Activated T-cell treated with anti-CD3 and anti-CD28 coated beads, Interleukin-2, amount 50 U/mL, for 4 hours (primary cell): ENCODE measurements around the gene PLEKHG1. TPM values are rescaled to one million over a fixed set of nuclear protein-coding genes. Genes with fewer than 3 reads are reported as not detected.

Experiments
- ATAC-seq, 2 donors: fragments of 200-7000 bp; cut with Tn5 transposase; one replicate each; pipeline ENCODE4 v1.10.0; 2021
- DNase-seq: peaks from one replicate; pipeline ENCODE4 v3.0.0-alpha.2; 2020
- H3K27me3 Mint-ChIP-seq: one replicate; pipeline ENCODE4 v1.8.0; 2021; ENCODE audit warnings: low read depth, mixed read lengths
- H3K36me3 Mint-ChIP-seq: one replicate; pipeline ENCODE4 v1.8.0; 2022; ENCODE audit warnings: mixed read lengths; ENCODE audit not compliant: insufficient read depth
- H3K4me1 Mint-ChIP-seq: one replicate; pipeline ENCODE4 v1.8.0; 2021; ENCODE audit warnings: low read depth, mixed read lengths
- H3K4me3 Mint-ChIP-seq: one replicate; pipeline ENCODE4 v1.8.0; 2021; ENCODE audit warnings: mild to moderate bottlenecking, moderate library complexity, mixed read lengths
- H3K9me3 Mint-ChIP-seq: one replicate; pipeline ENCODE4 v1.8.0; 2021; ENCODE audit warnings: mixed read lengths
- total RNA-seq, 3 donors: library from RNA; stranded (reverse); gene quantifications; one replicate each; pipeline ENCODE4 v1.2.1, GENCODE V29; 2021

Gene PLEKHG1
- total RNA-seq, 3 donors from 2014 or later: 1.5 to 8.0 (median 3.3) TPM

GRCh38 chr6:150576651-150577226 lies 22.9 kb upstream of the PLEKHG1 start:
- H3K4me3 Mint-ChIP-seq: no peak overlapping the region
- DNase-seq: no peak
- no peaks in the 10 kb centered on the region for H3K9me3 Mint-ChIP-seq
- no peaks in the 10 kb centered on the region for H3K4me1 Mint-ChIP-seq
- no peaks in the 10 kb centered on the region for H3K36me3 Mint-ChIP-seq
- ATAC-seq: no peak
- peaks cover 34% of the 10 kb centered on the region for H3K27me3 Mint-ChIP-seq

GRCh38 chr6:150579611-150580010 lies 20.1 kb upstream of the PLEKHG1 start:
- H3K4me1 Mint-ChIP-seq: no peaks in the 10 kb centered on the region
- no peak for DNase-seq
- no peaks in the 10 kb centered on the region for H3K36me3 Mint-ChIP-seq
- no peak for ATAC-seq
- no peak overlapping the region for H3K4me3 Mint-ChIP-seq
- H3K9me3 Mint-ChIP-seq: no peaks in the 10 kb centered on the region
- H3K27me3 Mint-ChIP-seq: peaks cover 14% of the 10 kb centered on the region

- Mint-ChIP-seq H3K27me3 (peaks cover 16% of the 10 kb centered on the region), H3K4me3 (no peak overlapping the region), H3K9me3 (no peaks in the 10 kb centered on the region), H3K4me1 (no peaks in the 10 kb centered on the region), H3K36me3 (no peaks in the 10 kb centered on the region)
- ATAC-seq: no peak
- no peak for DNase-seq
Measured at GRCh38 chr6:150580489-150580888, 19.2 kb upstream of the PLEKHG1 start.

GRCh38 chr6:150584065-150584464 lies 15.6 kb upstream of the PLEKHG1 start:
- ATAC-seq (no peak), DNase-seq (no peak)
- no peak overlapping the region for H3K4me3 Mint-ChIP-seq
- no peaks in the 10 kb centered on the region for H3K36me3 Mint-ChIP-seq
- H3K9me3 Mint-ChIP-seq: no peaks in the 10 kb centered on the region
- H3K27me3 Mint-ChIP-seq: peaks cover 6% of the 10 kb centered on the region
- H3K4me1 Mint-ChIP-seq: no peaks in the 10 kb centered on the region

- no peaks in the 10 kb centered on the region for H3K9me3 Mint-ChIP-seq
- no peak for ATAC-seq
- H3K4me3 Mint-ChIP-seq: no peak overlapping the region
- no peaks in the 10 kb centered on the region for H3K36me3 Mint-ChIP-seq
- no peak for DNase-seq
- H3K27me3 Mint-ChIP-seq: peaks cover 7% of the 10 kb centered on the region
- no peaks in the 10 kb centered on the region for H3K4me1 Mint-ChIP-seq
Measured at GRCh38 chr6:150584596-150584995, 15.1 kb upstream of the PLEKHG1 start.

GRCh38 chr6:150586850-150587359 lies 12.8 kb upstream of the PLEKHG1 start:
- no peaks in the 10 kb centered on the region for H3K36me3 Mint-ChIP-seq
- H3K9me3 Mint-ChIP-seq: no peaks in the 10 kb centered on the region
- H3K4me1 Mint-ChIP-seq: no peaks in the 10 kb centered on the region
- DNase-seq (no peak), ATAC-seq (no peak)
- no peak overlapping the region for H3K4me3 Mint-ChIP-seq
- peaks cover 16% of the 10 kb centered on the region for H3K27me3 Mint-ChIP-seq

- Mint-ChIP-seq H3K4me1 (no peaks in the 10 kb centered on the region), H3K36me3 (no peaks in the 10 kb centered on the region), H3K9me3 (no peaks in the 10 kb centered on the region), H3K27me3 (peaks cover 16% of the 10 kb centered on the region), H3K4me3 (no peak overlapping the region)
- ATAC-seq (no peak), DNase-seq (no peak)
Measured at GRCh38 chr6:150587637-150588036, 12.0 kb upstream of the PLEKHG1 start.

GRCh38 chr6:150588888-150589499 lies 10.7 kb upstream of the PLEKHG1 start:
- no peaks in the 10 kb centered on the region for H3K36me3 Mint-ChIP-seq
- H3K4me1 Mint-ChIP-seq: no peaks in the 10 kb centered on the region
- H3K9me3 Mint-ChIP-seq: no peaks in the 10 kb centered on the region
- H3K27me3 Mint-ChIP-seq: peaks cover 16% of the 10 kb centered on the region
- DNase-seq (no peak), ATAC-seq (no peak)
- H3K4me3 Mint-ChIP-seq: no peak overlapping the region

GRCh38 chr6:150589852-150590251 lies 9.8 kb upstream of the PLEKHG1 start:
- ATAC-seq: no peak
- DNase-seq: no peak
- Mint-ChIP-seq H3K9me3 (no peaks in the 10 kb centered on the region), H3K36me3 (no peaks in the 10 kb centered on the region), H3K4me1 (no peaks in the 10 kb centered on the region), H3K4me3 (no peak overlapping the region), H3K27me3 (peaks cover 12% of the 10 kb centered on the region)

- peaks cover 11% of the 10 kb centered on the region for H3K27me3 Mint-ChIP-seq
- H3K9me3 Mint-ChIP-seq: no peaks in the 10 kb centered on the region
- DNase-seq: no peak
- ATAC-seq: no peak
- no peaks in the 10 kb centered on the region for H3K4me1 Mint-ChIP-seq
- no peaks in the 10 kb centered on the region for H3K36me3 Mint-ChIP-seq
- no peak overlapping the region for H3K4me3 Mint-ChIP-seq
Measured at GRCh38 chr6:150590446-150590845, 9.2 kb upstream of the PLEKHG1 start.

- ATAC-seq (no peak), DNase-seq (no peak)
- H3K27me3 Mint-ChIP-seq: peaks cover 14% of the 10 kb centered on the region
- no peaks in the 10 kb centered on the region for H3K36me3 Mint-ChIP-seq
- H3K4me1 Mint-ChIP-seq: no peaks in the 10 kb centered on the region
- no peaks in the 10 kb centered on the region for H3K9me3 Mint-ChIP-seq
- H3K4me3 Mint-ChIP-seq: no peak overlapping the region
Measured at GRCh38 chr6:150592377-150592995, 7.2 kb upstream of the PLEKHG1 start.

- peaks cover 16% of the 10 kb centered on the region for H3K27me3 Mint-ChIP-seq
- H3K4me3 Mint-ChIP-seq: no peak overlapping the region
- no peaks in the 10 kb centered on the region for H3K9me3 Mint-ChIP-seq
- ATAC-seq (no peak), DNase-seq (no peak)
- H3K36me3 Mint-ChIP-seq: no peaks in the 10 kb centered on the region
- no peaks in the 10 kb centered on the region for H3K4me1 Mint-ChIP-seq
Measured at GRCh38 chr6:150593119-150593518, 6.6 kb upstream of the PLEKHG1 start.

GRCh38 chr6:150596439-150596838 lies 3.2 kb upstream of the PLEKHG1 start:
- no peak overlapping the region for H3K4me3 Mint-ChIP-seq
- ATAC-seq: no peak
- DNase-seq: no peak
- no peaks in the 10 kb centered on the region for H3K9me3 Mint-ChIP-seq
- peaks cover 20% of the 10 kb centered on the region for H3K4me1 Mint-ChIP-seq
- no peaks in the 10 kb centered on the region for H3K36me3 Mint-ChIP-seq
- peaks cover 27% of the 10 kb centered on the region for H3K27me3 Mint-ChIP-seq

- DNase-seq (no peak), ATAC-seq (no peak)
- Mint-ChIP-seq H3K36me3 (no peaks in the 10 kb centered on the region), H3K9me3 (no peaks in the 10 kb centered on the region), H3K4me1 (peaks cover 23% of the 10 kb centered on the region), H3K27me3 (peaks cover 37% of the 10 kb centered on the region), H3K4me3 (no peak overlapping the region)
Measured at GRCh38 chr6:150598401-150598800, 1.3 kb upstream of the PLEKHG1 start.

- no peaks in the 10 kb centered on the region for H3K9me3 Mint-ChIP-seq
- H3K36me3 Mint-ChIP-seq: no peaks in the 10 kb centered on the region
- no peak for ATAC-seq
- peaks cover 23% of the 10 kb centered on the region for H3K4me1 Mint-ChIP-seq
- peak overlapping the region; percentile 81 for H3K4me3 Mint-ChIP-seq
- H3K27me3 Mint-ChIP-seq: peaks cover 37% of the 10 kb centered on the region
- DNase-seq: no peak
Measured at GRCh38 chr6:150598858-150599198, 857 bp upstream of the PLEKHG1 start.
